Stimulated activated CD8-positive, alpha-beta memory T cell treated with anti-CD3 and anti-CD28 coated beads, Interleukin-4, amount 100 ng/mL, for 4 hours (primary cell): ENCODE data around the gene OSTN.
"Not testable (repeated sequence)": the region's sequence is repeated elsewhere in the genome, so short reads cannot be mapped to it uniquely, and the experiment has no call there.

Experiments used
- DNase-seq, 2 donors: peaks; one replicate each; pipeline ENCODE4 v3.0.0-alpha.2; 2020; ENCODE audit warnings: low read depth in 2 of 2, low spot score in 1 of 2

The OSTN gene

GRCh38 chr3:191198932-191199331 lies at the start of gene OSTN:
Gene OSTN (plus strand): TSS chr3:191199241. CDS start chr3:191212533, 13,292 bp downstream.
- no peak for DNase-seq

- DNase-seq = no peak
These were observed 47.4 kb upstream of the OSTN start for GRCh38 chr3:191151653-191152052.

GRCh38 chr3:191154827-191155226 lies 44.2 kb upstream of the OSTN start:
- no peak for DNase-seq

- no peak for DNase-seq
These were observed 40.8 kb upstream of the OSTN start for GRCh38 chr3:191158247-191158646.

- DNase-seq = no peak
These were observed 40.2 kb upstream of the OSTN start for GRCh38 chr3:191158815-191159214.

GRCh38 chr3:191165802-191166201 lies 33.2 kb upstream of the OSTN start:
- DNase-seq = no peak

- DNase-seq = no peak
These were observed 32.7 kb upstream of the OSTN start for GRCh38 chr3:191166368-191166767.

GRCh38 chr3:191169566-191169965 lies 29.5 kb upstream of the OSTN start:
- no peak for DNase-seq

GRCh38 chr3:191170097-191170496 lies 28.9 kb upstream of the OSTN start:
- DNase-seq = no peak

GRCh38 chr3:191175102-191175501 lies 23.9 kb upstream of the OSTN start:
- no peak for DNase-seq

GRCh38 chr3:191176038-191176785 lies 22.8 kb upstream of the OSTN start:
- DNase-seq = no peak

- DNase-seq = not testable (repeated sequence)
These were observed 13.7 kb upstream of the OSTN start for GRCh38 chr3:191185382-191185781.

- not testable (repeated sequence) for DNase-seq
These were observed 10.8 kb upstream of the OSTN start for GRCh38 chr3:191188246-191188645.

- DNase-seq = not testable (repeated sequence)
These were observed 6.8 kb upstream of the OSTN start for GRCh38 chr3:191192270-191192669.

GRCh38 chr3:191192941-191193340 lies 6.1 kb upstream of the OSTN start:
- DNase-seq = no peak

- no peak for DNase-seq
These were observed 1.2 kb upstream of the OSTN start for GRCh38 chr3:191197761-191198306.

- DNase-seq = no peak
These were observed 561 bp upstream of the OSTN start for GRCh38 chr3:191198480-191198879.

- no peak for DNase-seq
These were observed 11.0 kb downstream of the OSTN start for GRCh38 chr3:191210032-191210431.

- no peak for DNase-seq
These were observed 17.5 kb downstream of the OSTN start for GRCh38 chr3:191216510-191216909.

GRCh38 chr3:191217301-191217700 lies 18.3 kb downstream of the OSTN start:
- no peak for DNase-seq

GRCh38 chr3:191220908-191221307 lies 21.9 kb downstream of the OSTN start:
- no peak for DNase-seq

GRCh38 chr3:191221638-191222037 lies 22.6 kb downstream of the OSTN start:
- no peak for DNase-seq

- no peak for DNase-seq
These were observed 28.5 kb downstream of the OSTN start for GRCh38 chr3:191227541-191227940.
